Ishikawa (cell line): ENCODE data around the gene CDKN2B-AS1.

Source experiments
- CEBPB ChIP-seq: IDR thresholded peaks from 2 replicates; pipeline ENCODE4 v1.6.1; 2012
- CREB1 ChIP-seq: IDR thresholded peaks from 2 replicates; pipeline ENCODE4 v1.6.1; 2012; ENCODE audit warnings: low read depth
- EGR1 ChIP-seq: IDR thresholded peaks from 2 replicates; pipeline ENCODE4 v1.6.1; 2012
- EP300 ChIP-seq: IDR thresholded peaks from 2 replicates; pipeline ENCODE4 v1.6.1; 2012; ENCODE audit warnings: borderline replicate concordance
- FOXM1 ChIP-seq: IDR thresholded peaks from 2 replicates; pipeline ENCODE4 v1.6.1; 2012; ENCODE audit warnings: low read depth, borderline replicate concordance
- MAX ChIP-seq: IDR thresholded peaks from 2 replicates; pipeline ENCODE4 v1.6.1; 2012
- NFIC ChIP-seq: IDR thresholded peaks from 2 replicates; pipeline ENCODE4 v1.6.1; 2012
- RAD21 ChIP-seq: IDR thresholded peaks from 2 replicates; pipeline ENCODE4 v1.6.1; 2012; ENCODE audit warnings: low read depth
- REST ChIP-seq: IDR thresholded peaks from 2 replicates; pipeline ENCODE4 v1.6.1; 2012; ENCODE audit warnings: low read depth, mild to moderate bottlenecking
- TAF1 ChIP-seq: IDR thresholded peaks from 2 replicates; pipeline ENCODE4 v1.6.1; 2012; ENCODE audit warnings: low read depth, mild to moderate bottlenecking
- TCF12 ChIP-seq: IDR thresholded peaks from 2 replicates; pipeline ENCODE4 v1.6.1; 2012; ENCODE audit warnings: low read depth
- TEAD4 ChIP-seq: IDR thresholded peaks from 2 replicates; pipeline ENCODE4 v1.6.1; 2012
- USF1 ChIP-seq: IDR thresholded peaks from 2 replicates; pipeline ENCODE4 v1.6.1; 2012
- YY1 ChIP-seq: IDR thresholded peaks from 2 replicates; pipeline ENCODE4 v1.6.1; 2012; ENCODE audit warnings: low read depth
- ZBTB7A ChIP-seq: IDR thresholded peaks from 2 replicates; pipeline ENCODE4 v1.6.1; 2012; ENCODE audit warnings: low read depth

Gene CDKN2B-AS1

GRCh38 chr9:21995666-21996398 lies 1.2 kb downstream of the CDKN2B-AS1 start:
- TF ChIP-seq CREB1 (no peak), NFIC (0 out of 2 replicates have a peak, but pooled peaks have one; percentile 27), CEBPB (no peak)

- TF ChIP-seq REST, result no peak
- TF ChIP-seq YY1, result no peak
- no peak for TF ChIP-seq EGR1
- no peak for TF ChIP-seq EP300
- TF ChIP-seq USF1, result no peak
- TF ChIP-seq CEBPB, result no peak
- no peak for TF ChIP-seq NFIC
- TF ChIP-seq ZBTB7A, result no peak
- TF ChIP-seq CREB1, result no peak
- TF ChIP-seq TAF1, result no peak
- no peak for TF ChIP-seq TCF12
- TF ChIP-seq MAX, result no peak
- TF ChIP-seq TEAD4, result no peak
- no peak for TF ChIP-seq RAD21
- no peak for TF ChIP-seq FOXM1
These were observed 1.8 kb downstream of the CDKN2B-AS1 start for GRCh38 chr9:21996438-21996837.

GRCh38 chr9:21996858-21997257 lies 2.3 kb downstream of the CDKN2B-AS1 start:
- no peak for TF ChIP-seq FOXM1
- TF ChIP-seq MAX, result no peak
- no peak for TF ChIP-seq EP300

- TF ChIP-seq REST (no peak), EP300 (no peak), CEBPB (no peak), CREB1 (no peak), FOXM1 (no peak), TCF12 (no peak), MAX (no peak), ZBTB7A (no peak), NFIC (no peak), USF1 (no peak), TAF1 (no peak), EGR1 (no peak), TEAD4 (no peak), YY1 (no peak), RAD21 (no peak)
These were observed 2.9 kb downstream of the CDKN2B-AS1 start for GRCh38 chr9:21997480-21997879.

- TF ChIP-seq YY1 (no peak), RAD21 (no peak), TEAD4 (0 out of 2 replicates have a peak, but pooled peaks have one; percentile 21), CEBPB (no peak)
These were observed 3.4 kb downstream of the CDKN2B-AS1 start for GRCh38 chr9:21998026-21998425.

- no peak for TF ChIP-seq CEBPB
These were observed 7.4 kb downstream of the CDKN2B-AS1 start for GRCh38 chr9:22002038-22002437.
